GM12865 (cell line): ENCODE measurements around the gene FEV.

Experiments used
- DNase-seq: peaks from one replicate; pipeline ENCODE4 v3.0.0; 2010; ENCODE audit warnings: low read depth
- H3K4me3 ChIP-seq: 2 replicates; pipeline ENCODE4 v1.5.1; 2011; ENCODE audit warnings: mild to moderate bottlenecking, low read depth, low read length, control low read depth
- TF ChIP-seq, protein P1 (sequence below): IDR thresholded peaks from 2 replicates; pipeline ENCODE4 v1.5.1; 2011; ENCODE audit warnings: low read length, control low read depth, low read depth, inconsistent platforms; ENCODE audit not compliant: insufficient read depth; ENCODE audit errors: missing control alignments

Gene FEV

GRCh38 chr2:219022616-219023015 is 37.6 kb upstream of the FEV start:
- TF ChIP-seq, protein P1, sequence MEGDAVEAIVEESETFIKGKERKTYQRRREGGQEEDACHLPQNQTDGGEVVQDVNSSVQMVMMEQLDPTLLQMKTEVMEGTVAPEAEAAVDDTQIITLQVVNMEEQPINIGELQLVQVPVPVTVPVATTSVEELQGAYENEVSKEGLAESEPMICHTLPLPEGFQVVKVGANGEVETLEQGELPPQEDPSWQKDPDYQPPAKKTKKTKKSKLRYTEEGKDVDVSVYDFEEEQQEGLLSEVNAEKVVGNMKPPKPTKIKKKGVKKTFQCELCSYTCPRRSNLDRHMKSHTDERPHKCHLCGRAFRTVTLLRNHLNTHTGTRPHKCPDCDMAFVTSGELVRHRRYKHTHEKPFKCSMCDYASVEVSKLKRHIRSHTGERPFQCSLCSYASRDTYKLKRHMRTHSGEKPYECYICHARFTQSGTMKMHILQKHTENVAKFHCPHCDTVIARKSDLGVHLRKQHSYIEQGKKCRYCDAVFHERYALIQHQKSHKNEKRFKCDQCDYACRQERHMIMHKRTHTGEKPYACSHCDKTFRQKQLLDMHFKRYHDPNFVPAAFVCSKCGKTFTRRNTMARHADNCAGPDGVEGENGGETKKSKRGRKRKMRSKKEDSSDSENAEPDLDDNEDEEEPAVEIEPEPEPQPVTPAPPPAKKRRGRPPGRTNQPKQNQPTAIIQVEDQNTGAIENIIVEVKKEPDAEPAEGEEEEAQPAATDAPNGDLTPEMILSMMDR, result no peak
- no peak for DNase-seq
- H3K4me3 ChIP-seq, result no peak overlapping the region

GRCh38 chr2:219022041-219022440 is 37.1 kb upstream of the FEV start:
- no peak for DNase-seq
- no peak overlapping the region for H3K4me3 ChIP-seq
- TF ChIP-seq, protein P1, result no peak

GRCh38 chr2:219021591-219021990 is 36.6 kb upstream of the FEV start:
- no peak for DNase-seq
- H3K4me3 ChIP-seq, result no peak overlapping the region
- TF ChIP-seq, protein P1, result no peak

- TF ChIP-seq, protein P1, result no peak
- no peak overlapping the region for H3K4me3 ChIP-seq
- no peak for DNase-seq
These were observed 35.8 kb upstream of the FEV start for GRCh38 chr2:219020604-219021365.

DNA sequence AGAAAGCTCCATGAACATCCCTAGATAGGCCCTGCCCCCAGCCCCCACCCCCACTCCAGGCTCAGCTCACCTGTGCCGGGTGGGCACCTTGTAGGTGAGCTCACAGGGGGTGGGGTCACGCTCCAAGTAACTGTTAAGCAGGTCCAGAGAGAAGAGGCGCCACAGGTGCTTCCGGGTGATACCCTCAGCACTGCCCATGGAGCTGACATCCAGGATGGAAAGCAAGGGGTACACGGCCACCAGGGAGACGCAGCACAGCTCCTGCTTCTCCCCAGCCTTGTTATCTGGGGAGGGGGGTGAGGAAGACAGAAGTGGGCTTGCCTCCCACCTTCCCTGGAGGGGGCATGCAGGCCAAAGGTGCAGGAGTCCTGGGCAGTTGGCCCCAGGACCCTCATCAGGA is 34.5 kb upstream of the FEV start:
- DNase-seq, result no peak
- TF ChIP-seq, protein P1, result no peak
- no peak overlapping the region for H3K4me3 ChIP-seq

GRCh38 chr2:219018726-219019125 is 33.7 kb upstream of the FEV start:
- TF ChIP-seq, protein P1, result no peak
- no peak overlapping the region for H3K4me3 ChIP-seq
- DNase-seq, result no peak

DNA sequence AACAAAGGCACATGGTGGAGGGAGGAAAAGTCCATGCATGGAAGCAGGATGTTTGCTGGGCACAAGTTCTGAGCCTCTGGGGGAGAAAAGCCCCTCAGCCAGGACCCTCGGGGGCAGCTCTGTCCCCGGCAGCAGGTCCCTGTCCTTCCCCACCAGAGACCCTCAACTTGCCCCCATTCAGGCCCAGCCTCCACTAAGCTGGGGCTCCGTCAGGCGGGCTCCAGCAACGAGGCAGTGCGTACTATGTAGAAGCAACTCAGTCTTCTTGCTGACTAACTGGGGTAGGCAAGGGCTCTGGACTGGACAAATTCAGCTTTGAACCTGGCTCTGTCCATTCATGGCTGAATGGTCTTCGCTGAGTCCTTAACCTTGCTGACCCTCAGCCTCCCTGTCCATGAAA is 33.3 kb upstream of the FEV start:
- DNase-seq, result no peak
- no peak overlapping the region for H3K4me3 ChIP-seq
- TF ChIP-seq, protein P1, result no peak
